ENCODE data around the gene MDM2. TPM values are rescaled to one million over a fixed set of nuclear protein-coding genes. Genes with fewer than 3 reads are reported as not detected.

MDM2 gene
- total RNA-seq, 1 experiment from 2014 or later: 95.2 TPM

GRCh38 chr12:68890701-68891113 lies 82.7 kb downstream of the MDM2 start:
- no TSS peak for BruUV-seq (replicated peaks)
- intact Hi-C loops (cut with micrococcal nuclease; ENCODE audit: unreplicated experiment): no loop called here
- no peaks in the 10 kb centered on the region for H4K20me1 ChIP-seq (ENCODE audit: insufficient read depth)
- no peak for DNase-seq
- no peaks in the 10 kb centered on the region for H3K4me1 ChIP-seq (replicated peaks; ENCODE audit: insufficient read depth)
- H3K27me3 ChIP-seq (ENCODE audit: insufficient read depth, low read depth): no peaks in the 10 kb centered on the region
- ChIA-PET CTCF (no interaction called here), POLR2A (ENCODE audit: unreplicated experiment) (interaction anchor here (0.6 kb wide), 1 partner anchor 659 kb away, joined by 4 read pairs; no protein-coding TSS in a partner anchor)
- H3F3A ChIP-seq (ENCODE audit: insufficient read depth, low read depth): no peaks in the 10 kb centered on the region
- no peak overlapping the region for H3K4me3 ChIP-seq
- H3K36me3 ChIP-seq (ENCODE audit: low read depth): no peaks in the 10 kb centered on the region
- no peaks in the 10 kb centered on the region for H3K79me2 ChIP-seq (ENCODE audit: low read depth)
- TF ChIP-seq EZH2 (IDR thresholded peaks at IDR 0.05; ENCODE audit: low read depth) (no peak), CTCF (conservative IDR thresholded peaks at IDR 0.05) (no peak)
- H3K9me3 ChIP-seq (ENCODE audit: insufficient read depth, low read depth): no peaks in the 10 kb centered on the region
- no peak overlapping the region for H2AFZ ChIP-seq
- no peaks in the 10 kb centered on the region for H3K9me2 ChIP-seq (ENCODE audit: insufficient read depth)
- no peak overlapping the region for H3K4me2 ChIP-seq
- H3K27ac ChIP-seq: no peak overlapping the region

DNA sequence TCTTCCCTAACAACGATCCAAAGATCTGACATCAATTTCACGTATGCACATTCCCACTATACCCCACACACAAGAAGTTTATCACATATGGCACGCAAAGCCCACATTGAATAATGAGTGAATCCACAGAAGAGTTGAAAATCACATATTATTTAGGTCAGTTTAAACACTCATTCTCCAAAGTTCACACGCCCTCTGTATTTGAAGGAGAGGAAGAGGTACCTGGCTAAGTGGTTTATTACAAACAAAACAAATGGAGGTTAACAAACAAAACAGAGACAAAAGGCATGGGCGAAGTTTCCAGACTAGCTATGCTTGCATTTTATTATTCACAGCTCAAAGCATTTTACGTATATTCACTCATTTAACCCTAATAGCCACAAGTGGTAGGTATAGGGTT lies 83.2 kb downstream of the MDM2 start:
- Histone ChIP-seq H3K27me3 (ENCODE audit: insufficient read depth, low read depth) (no peaks in the 10 kb centered on the region), H3K27ac (no peak overlapping the region), H3K9me2 (ENCODE audit: insufficient read depth) (no peaks in the 10 kb centered on the region), H3K4me1 (replicated peaks; ENCODE audit: insufficient read depth) (no peaks in the 10 kb centered on the region), H3K9me3 (ENCODE audit: insufficient read depth, low read depth) (no peaks in the 10 kb centered on the region), H3K36me3 (ENCODE audit: low read depth) (no peaks in the 10 kb centered on the region), H2AFZ (no peak overlapping the region), H3K79me2 (ENCODE audit: low read depth) (no peaks in the 10 kb centered on the region), H4K20me1 (ENCODE audit: insufficient read depth) (no peaks in the 10 kb centered on the region), H3F3A (ENCODE audit: insufficient read depth, low read depth) (no peaks in the 10 kb centered on the region), H3K4me2 (no peak overlapping the region), H3K4me3 (no peak overlapping the region)
- ChIA-PET CTCF (no interaction called here), POLR2A (ENCODE audit: unreplicated experiment) (interaction anchor here (0.6 kb wide), 1 partner anchor 658 kb away, joined by 4 read pairs; no protein-coding TSS in a partner anchor)
- no TSS peak for BruUV-seq (replicated peaks)
- intact Hi-C loops (cut with micrococcal nuclease; ENCODE audit: unreplicated experiment): no loop called here
- no peak for DNase-seq
- TF ChIP-seq CTCF (conservative IDR thresholded peaks at IDR 0.05) (no peak), EZH2 (IDR thresholded peaks at IDR 0.05; ENCODE audit: low read depth) (no peak)

- Histone ChIP-seq H3K9me2 (ENCODE audit: insufficient read depth) (no peaks in the 10 kb centered on the region), H3K36me3 (ENCODE audit: low read depth) (no peaks in the 10 kb centered on the region), H3K9me3 (ENCODE audit: insufficient read depth, low read depth) (no peaks in the 10 kb centered on the region), H3K27ac (no peak overlapping the region), H3F3A (ENCODE audit: insufficient read depth, low read depth) (no peaks in the 10 kb centered on the region), H3K4me1 (replicated peaks; ENCODE audit: insufficient read depth) (no peaks in the 10 kb centered on the region), H3K4me3 (no peak overlapping the region), H3K4me2 (no peak overlapping the region), H2AFZ (no peak overlapping the region), H3K79me2 (ENCODE audit: low read depth) (no peaks in the 10 kb centered on the region), H3K27me3 (ENCODE audit: insufficient read depth, low read depth) (no peaks in the 10 kb centered on the region), H4K20me1 (ENCODE audit: insufficient read depth) (no peaks in the 10 kb centered on the region)
- CTCF ChIA-PET: no interaction called here
- no TSS peak for BruUV-seq (replicated peaks)
- DNase-seq: no peak
- TF ChIP-seq EZH2 (IDR thresholded peaks at IDR 0.05; ENCODE audit: low read depth) (no peak), CTCF (conservative IDR thresholded peaks at IDR 0.05) (no peak)
- POLR2A ChIA-PET (ENCODE audit: unreplicated experiment): no interaction called here
- intact Hi-C loops (cut with micrococcal nuclease; ENCODE audit: unreplicated experiment): no loop called here
These were observed 85.2 kb downstream of the MDM2 start for GRCh38 chr12:68893201-68893600.
